Sciatic nerve (tissue), 2 donors: ENCODE data around the gene MISP. TPM values are rescaled to one million over a fixed set of nuclear protein-coding genes. Genes with fewer than 3 reads are reported as not detected.
"Not testable (repeated sequence)": the region's sequence is repeated elsewhere in the genome, so short reads cannot be mapped to it uniquely, and the experiment has no call there.

Experiments used
- ATAC-seq: fragments of 200-7000 bp; cut with Tn5 transposase; one replicate; pipeline ENCODE4 v1.9.1; 2020; ENCODE audit warnings: mild to moderate bottlenecking, moderate library complexity
- DNase-seq: peaks from one replicate; pipeline ENCODE4 v3.0.0-alpha.2; 2020; ENCODE audit warnings: low spot score
- intact Hi-C: fragments of 100-400 bp; cut with DNase I; formaldehyde crosslinking; loops from one replicate; pipeline ENCODE4 v1.14.2; 2022
- total RNA-seq: library from RNA; stranded (reverse); fragmentation: NEBNext Ultra II Directional; extraction: Animal tissue kit (Norgen Biotek cat#: 25700); gene quantifications from one replicate; pipeline ENCODE4 v1.2.1, GENCODE V29; 2021
- donor health status: DM: no; HTN: no; CAD: no.
- donor health status: DM: no; HTN: no; CAD: no.

MISP gene
- total RNA-seq, 1 donor from 2014 or later: 0.45 TPM

- no peak for DNase-seq
- no peak for ATAC-seq
- intact Hi-C loops: no loop called here
These were observed 27.7 kb upstream of the MISP start for GRCh38 chr19:723247-723646.

- DNase-seq (no peak), ATAC-seq (no peak)
- intact Hi-C loops: no loop called here
These were observed 27.2 kb upstream of the MISP start for GRCh38 chr19:723714-724113.

- DNase-seq (no peak), ATAC-seq (no peak)
- intact Hi-C loops: no loop called here
These were observed 25.3 kb upstream of the MISP start for GRCh38 chr19:725461-726089.

- intact Hi-C loops: no loop called here
- DNase-seq (no peak), ATAC-seq (peak; percentile 23)
These were observed 23.6 kb upstream of the MISP start for GRCh38 chr19:726993-727956.

- intact Hi-C loops: no loop called here
- peak; percentile 35 for ATAC-seq
- no peak for DNase-seq
These were observed 22.9 kb upstream of the MISP start for GRCh38 chr19:728011-728410.

- DNase-seq, ATAC-seq, intact Hi-C loops: not testable (repeated sequence)
These were observed 21.3 kb upstream of the MISP start for GRCh38 chr19:729564-729963.

- no peak for DNase-seq
- intact Hi-C loops: no loop called here
These were observed 20.8 kb upstream of the MISP start for GRCh38 chr19:729965-730668.

GRCh38 chr19:731000-731399 is 19.9 kb upstream of the MISP start:
- DNase-seq (no peak), ATAC-seq (no peak)
- intact Hi-C loops: no loop called here

More at GRCh38 chr19:729965-730668, 20.8 kb upstream of the MISP start:
- ATAC-seq: no peak

- ATAC-seq (no peak), DNase-seq (no peak)
- intact Hi-C loops: no loop called here
These were observed 18.5 kb upstream of the MISP start for GRCh38 chr19:732148-733069.

GRCh38 chr19:734716-735115 is 16.2 kb upstream of the MISP start:
- ATAC-seq (no peak), DNase-seq (no peak)
- intact Hi-C loops: loop anchor here (2.0 kb wide), 1 partner anchor 70 kb away; no protein-coding TSS in a partner anchor

- intact Hi-C loops: no loop called here
- ATAC-seq (no peak), DNase-seq (no peak)
These were observed 14.8 kb upstream of the MISP start for GRCh38 chr19:736125-736524.

GRCh38 chr19:737591-738093 is 13.3 kb upstream of the MISP start:
- ATAC-seq (peak; percentile 33), DNase-seq (no peak)
- intact Hi-C loops: no loop called here

GRCh38 chr19:738509-739128 is 12.3 kb upstream of the MISP start:
- ATAC-seq (no peak), DNase-seq (no peak)
- intact Hi-C loops: no loop called here

GRCh38 chr19:739998-740715 is 10.8 kb upstream of the MISP start:
- intact Hi-C loops: no loop called here
- DNase-seq: no peak
- no peak for ATAC-seq

- intact Hi-C loops, ATAC-seq, DNase-seq: not testable (repeated sequence)
These were observed 10.0 kb upstream of the MISP start for GRCh38 chr19:740816-741505.

GRCh38 chr19:741506-742131 is 9.3 kb upstream of the MISP start:
- DNase-seq (no peak), ATAC-seq (no peak)
- intact Hi-C loops: no loop called here
